Endothelial cell of umbilical vein (primary cell): ENCODE data around the gene SULT1C3.

Experiments used
- CTCF ChIP-seq, 2 donors: IDR thresholded peaks; 1 replicate in 1 of 2; 2 replicates in 1 of 2; pipeline ENCODE4 v1.5.1; 2011; ENCODE audit warnings: low read length in 2 of 2, mild to moderate bottlenecking in 2 of 2, moderate library complexity in 2 of 2, control low read depth in 1 of 2, inconsistent platforms in 1 of 2, low read depth in 1 of 2; ENCODE audit not compliant: insufficient read depth in 1 of 2; ENCODE audit errors: extremely low read depth in 1 of 2
- EZH2 ChIP-seq: IDR thresholded peaks from 2 replicates; pipeline ENCODE4 v1.6.1; 2012; ENCODE audit warnings: borderline replicate concordance, low read depth, mild to moderate bottlenecking, moderate library complexity, low read length, inconsistent platforms; ENCODE audit not compliant: severe bottlenecking
- GATA2 ChIP-seq: IDR thresholded peaks from 2 replicates; pipeline ENCODE4 v1.7.0; 2011; ENCODE audit warnings: low read depth, mild to moderate bottlenecking, moderate library complexity, mixed read lengths, low read length; ENCODE audit not compliant: insufficient read length, insufficient read depth
- MAX ChIP-seq: IDR thresholded peaks from 2 replicates; pipeline ENCODE4 v1.6.1; 2011; ENCODE audit not compliant: insufficient read depth, insufficient read length
- MYC ChIP-seq: IDR thresholded peaks from one replicate; pipeline ENCODE4 v1.6.1; 2011; ENCODE audit warnings: mild to moderate bottlenecking, low read depth, low read length
- POLR2A ChIP-seq: IDR thresholded peaks from 2 replicates; pipeline ENCODE4 v1.6.1; 2012; ENCODE audit warnings: low read depth, mild to moderate bottlenecking, control low read depth, low read length
- POLR2AphosphoS5 ChIP-seq: IDR thresholded peaks from 2 replicates; pipeline ENCODE4 v1.6.1; 2012; ENCODE audit warnings: low read depth, mild to moderate bottlenecking, control low read depth, low read length, moderate library complexity; ENCODE audit not compliant: insufficient read depth

GRCh38 chr2:108288534-108289106, 48.9 kb downstream of the SULT1C3 start, which contains the start of gene SULT1C2:
- TF ChIP-seq POLR2A (no peak), EZH2 (no peak), CTCF (IDR thresholded peaks at IDR 0.05; ENCODE audit: extremely low read depth in 1 of 2, insufficient read depth in 1 of 2, low read depth in 1 of 2, low read length in 2 of 2) (no peak), POLR2AphosphoS5 (no peak), GATA2 (no peak), MAX (no peak), MYC (no peak)
